HCT116 (cell line): Measurements from ENCODE around the gene DUS3L. TPM values are rescaled to one million over a fixed set of nuclear protein-coding genes. Genes with fewer than 3 reads are reported as not detected.

Experiments used
- ATAC-seq: fragments of 200-7000 bp; cut with Tn5 transposase; 2 replicates; pipeline ENCODE4 v1.9.1; 2020; ENCODE audit warnings: mild to moderate bottlenecking, moderate library complexity
- BruUV-seq: library from RNA; stranded (reverse); fragments of 400-500 nt; replicated peaks from 2 replicates; lab custom pipeline; 2021; lab: Mats Ljungman, UMichigan
- CTCF ChIA-PET: fragments of 300-600 bp; sonication (Branson Sonifier 250); formaldehyde crosslinking; loops from one replicate; lab custom pipeline; 2021; ENCODE audit warnings: antibody characterized with exemption; lab: Charles Lee
- POLR2A ChIA-PET: fragments of 300-600, 350-600 bp; sonication (Branson Sonifier 250); formaldehyde crosslinking; loops from one replicate; lab custom pipeline; 2021; ENCODE audit warnings: antibody characterized with exemption; lab: Charles Lee
- RAD21 ChIA-PET, 2 experiments: fragments of 300-600 bp; sonication (Branson Sonifier 250); formaldehyde crosslinking; loops; one replicate each; lab custom pipeline; 2023; ENCODE audit warnings: low total read pairs in 2 of 2; ENCODE audit not compliant: uncharacterized antibody in 2 of 2, unreplicated experiment in 2 of 2, low non-redundant PET in 1 of 2; lab: Charles Lee
- DNase-seq: peaks from one replicate; pipeline ENCODE4 v3.0.0-alpha.2; 2010; ENCODE audit warnings: low read depth, low spot score
- H2AFZ ChIP-seq: fragments of 200-600 bp; shearing (Covaris generic), sonication (generic); 2 replicates; pipeline ENCODE4 v1.6.1; 2017; ENCODE audit warnings: low read depth, mixed run types, mixed read lengths, antibody characterized with exemption, low read length; ENCODE audit not compliant: poor library complexity, severe bottlenecking
- H3K27ac ChIP-seq: 2 replicates; pipeline ENCODE4 v1.5.1; 2012; ENCODE audit warnings: low read depth, low read length
- H3K27me3 ChIP-seq: fragments of 200-600 bp; sonication (generic); 2 replicates; pipeline ENCODE4 v1.6.1; 2016; ENCODE audit warnings: mixed run types, low read length, mixed read lengths; ENCODE audit not compliant: insufficient read depth
- H3K36me3 ChIP-seq, 2 experiments: fragments of 200-500 bp in 1 of 2; fragments of 200-600 bp in 1 of 2; sonication (Bioruptor generic) in 1 of 2; sonication (generic) in 1 of 2; 2 replicates each; pipeline versions ENCODE4 v1.5.1 to v1.6.1; 2014 to 2016; ENCODE audit warnings: low read length in 2 of 2, inconsistent platforms in 1 of 2, mixed read lengths in 1 of 2, mixed run types in 1 of 2; ENCODE audit not compliant: insufficient read depth in 2 of 2, control insufficient read depth in 1 of 2
- H3K4me1 ChIP-seq, 2 experiments: fragments of 200-600 bp in 1 of 2; sonication (generic) in 1 of 2; 2 replicates each; pipeline versions ENCODE4 v1.5.1 to v1.6.1; 2012 to 2017; ENCODE audit warnings: low read length in 2 of 2, inconsistent platforms in 1 of 2, mild to moderate bottlenecking in 1 of 2, mixed read lengths in 1 of 2, mixed run types in 1 of 2, moderate library complexity in 1 of 2; ENCODE audit not compliant: insufficient read depth in 2 of 2, control insufficient read depth in 1 of 2
- H3K4me2 ChIP-seq: fragments of 200-600 bp; sonication (generic); 2 replicates; pipeline ENCODE4 v1.6.1; 2017; ENCODE audit warnings: mixed run types, low read length, mixed read lengths
- H3K4me3 ChIP-seq, 2 experiments: fragments of 200-600 bp in 1 of 2; sonication (generic) in 1 of 2; replicated peaks in 1 of 2; 2 replicates each; pipeline ENCODE4 v1.5.1; 2011 to 2016; ENCODE audit warnings: low read length in 2 of 2, control low read depth in 1 of 2, low read depth in 1 of 2, mild to moderate bottlenecking in 1 of 2, mixed read lengths in 1 of 2, mixed run types in 1 of 2
- H3K79me2 ChIP-seq: fragments of 200-600 bp; sonication (generic); 2 replicates; pipeline ENCODE4 v1.6.1; 2017; ENCODE audit warnings: mild to moderate bottlenecking, mixed run types, low read length, moderate library complexity, mixed read lengths; ENCODE audit not compliant: insufficient read depth
- H3K9ac ChIP-seq: fragments of 200-600 bp; sonication (generic); 2 replicates; pipeline ENCODE4 v1.6.1; 2016; ENCODE audit warnings: low read length, mixed read lengths
- H3K9me2 ChIP-seq: fragments of 200-600 bp; sonication (generic), shearing (Covaris generic); 2 replicates; pipeline ENCODE4 v1.6.1; 2017; ENCODE audit warnings: mixed run types, mild to moderate bottlenecking, moderate library complexity; ENCODE audit not compliant: insufficient read depth
- H3K9me3 ChIP-seq, 2 experiments: fragments of 200-500 bp in 1 of 2; fragments of 200-600 bp in 1 of 2; sonication (Bioruptor generic) in 1 of 2; sonication (generic) in 1 of 2; 2 replicates each; pipeline ENCODE4 v1.6.1; 2014 to 2017; ENCODE audit warnings: low read length in 2 of 2, mixed read lengths in 2 of 2, inconsistent platforms in 1 of 2, low read depth in 1 of 2, mild to moderate bottlenecking in 1 of 2, mixed run types in 1 of 2, moderate library complexity in 1 of 2; ENCODE audit not compliant: control insufficient read depth in 1 of 2, insufficient read depth in 1 of 2
- H4K20me1 ChIP-seq: fragments of 200-600 bp; sonication (generic), shearing (Covaris generic); 2 replicates; pipeline ENCODE4 v1.6.1; 2017; ENCODE audit warnings: mixed run types, mild to moderate bottlenecking, moderate library complexity; ENCODE audit not compliant: insufficient read depth
- EGR1 ChIP-seq: IDR thresholded peaks from 2 replicates; pipeline ENCODE4 v1.6.1; 2012; ENCODE audit warnings: low read depth
- JUND ChIP-seq: IDR thresholded peaks from 2 replicates; pipeline ENCODE4 v1.6.1; 2012
- POLR2A ChIP-seq: IDR thresholded peaks from 2 replicates; pipeline ENCODE4 v1.7.0; 2011; ENCODE audit warnings: borderline replicate concordance; ENCODE audit not compliant: insufficient read depth, insufficient read length; ENCODE audit errors: extremely low read depth
- POLR2AphosphoS5 ChIP-seq: IDR thresholded peaks from 2 replicates; pipeline ENCODE4 v1.6.1; 2011; ENCODE audit warnings: mild to moderate bottlenecking, low read depth, low read length, moderate library complexity
- SIN3A ChIP-seq: IDR thresholded peaks from 2 replicates; pipeline ENCODE4 v1.6.1; 2012; ENCODE audit warnings: low read depth
- ZFX ChIP-seq: fragments of 450-650 bp; IDR thresholded peaks from 2 replicates; pipeline ENCODE4 v1.6.1; 2017
- intact Hi-C: fragments of 100-400 bp; cut with micrococcal nuclease; formaldehyde crosslinking; loops from 2 replicates; pipeline ENCODE4 v1.10.0; 2022
- total RNA-seq: library from RNA; stranded (reverse); gene quantifications from one replicate; pipeline ENCODE4 v1.2.1, GENCODE V29; 2021; ENCODE audit not compliant: unreplicated experiment
- TF ChIP-seq, protein P1 (sequence below): IDR thresholded peaks from 2 replicates; pipeline ENCODE4 v1.6.1; 2012

Gene DUS3L
- total RNA-seq, 1 experiment from 2014 or later, result 78.1 TPM

DNA sequence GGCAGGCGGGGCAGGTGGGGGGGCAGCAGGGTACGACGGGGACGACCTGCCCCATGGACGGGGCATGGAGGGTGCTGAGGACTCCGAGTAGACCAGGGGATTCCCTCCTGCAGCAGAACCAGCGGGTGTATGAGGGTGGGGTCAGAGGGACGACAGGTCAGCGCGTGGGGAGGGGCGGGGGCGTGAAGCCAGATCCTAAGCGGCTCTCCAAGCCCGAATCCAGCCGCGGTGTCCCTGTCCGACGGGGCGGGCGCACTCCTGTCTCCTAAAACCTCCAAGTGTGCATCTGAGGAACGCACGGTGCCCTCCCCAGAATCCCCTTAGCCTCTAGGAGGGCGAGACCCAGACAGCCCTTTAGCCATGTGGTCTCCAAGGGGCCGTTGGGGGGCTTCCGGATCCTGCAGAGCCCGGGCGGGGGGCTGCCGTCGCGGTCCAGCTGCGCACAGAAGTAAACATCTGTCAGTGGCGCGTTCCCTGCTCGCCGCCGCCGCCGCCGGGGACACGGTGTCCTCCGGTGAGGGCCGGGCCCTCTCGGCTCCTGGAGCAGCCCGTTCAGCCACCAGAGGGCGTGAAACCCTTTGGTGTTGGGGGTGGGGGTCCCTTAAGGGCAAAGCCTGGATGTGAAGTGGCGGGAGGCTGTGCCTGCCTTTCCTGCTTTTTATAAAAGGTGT lies 14.6 kb upstream of the DUS3L start (continued):
- no peak for TF ChIP-seq POLR2A
- no peak for TF ChIP-seq POLR2AphosphoS5
- no peak for TF ChIP-seq EGR1

DNA sequence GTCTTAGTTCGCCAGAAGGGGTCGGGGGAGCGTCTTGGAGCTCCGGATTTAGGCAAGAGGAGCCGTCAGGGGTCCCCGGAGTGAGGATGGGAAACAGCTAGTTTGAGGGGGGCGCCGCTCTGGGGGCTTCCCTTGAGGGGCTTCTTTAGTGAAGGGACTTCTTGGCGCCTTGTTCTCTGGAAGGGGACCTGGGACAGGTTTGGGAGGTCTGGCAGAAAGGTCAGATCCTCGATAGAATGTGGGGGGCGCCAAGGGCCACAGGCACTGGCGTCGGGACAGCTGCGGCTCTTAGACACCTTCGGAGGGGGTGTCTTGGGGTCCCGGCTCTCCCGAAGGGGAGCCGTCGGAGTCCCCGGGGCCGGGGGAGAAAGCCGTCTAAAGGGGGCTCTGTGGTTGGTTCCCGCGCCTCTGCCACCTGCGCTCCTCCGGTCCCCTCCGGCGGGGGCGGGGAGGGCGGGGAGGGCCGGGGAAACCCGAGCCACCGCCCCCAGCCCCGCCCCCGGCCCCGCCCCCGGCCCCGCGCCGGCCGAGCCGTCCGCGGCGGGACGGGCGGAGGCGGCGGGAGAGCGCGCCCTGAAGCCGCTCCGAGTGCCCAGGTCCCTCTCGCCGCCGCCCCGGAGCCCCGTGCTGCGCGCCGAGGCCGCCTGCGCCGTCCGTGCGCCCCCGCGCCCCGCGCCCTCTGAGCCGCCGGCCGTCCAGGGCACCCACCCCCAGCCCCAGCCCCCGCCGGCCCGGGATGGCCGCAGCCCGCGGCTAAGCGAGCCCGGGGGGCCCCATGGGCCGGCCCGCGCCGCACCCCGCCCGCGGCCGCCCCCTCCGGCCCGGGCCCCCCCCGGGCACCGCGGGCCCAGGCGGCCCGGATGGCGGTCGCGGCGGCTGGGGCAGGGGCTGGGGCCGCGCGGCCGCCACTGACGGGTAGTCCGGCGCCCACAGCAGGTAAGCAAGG lies 13.8 kb upstream of the DUS3L start, which contains the start of gene NRTN:
Gene NRTN (plus strand): TSS at position 552 of the 946 bp plus-strand sequence. CDS start 19,099 bp downstream, outside the sequence.
- Histone ChIP-seq H3K36me3 (no peaks in the 10 kb centered on the region), H3K4me3 (peak within 1 kb of the TSS; percentile 65 to 70), H3K27me3 (no peaks in the 10 kb centered on the region), H2AFZ (peak within 1 kb of the TSS; percentile 88), H3K9me3 (no peaks in the 10 kb centered on the region), H3K79me2 (no peaks in the 10 kb centered on the region), H3K27ac (peak within 1 kb of the TSS; percentile 24; the same call in 1 of the 2 replicates), H3K4me2 (peak within 1 kb of the TSS; percentile 94), H3K9ac (peak within 1 kb of the TSS; percentile 65), H4K20me1 (no peaks in the 10 kb centered on the region), H3K9me2 (no peaks in the 10 kb centered on the region), H3K4me1 (peaks cover 5 to 24% of the 10 kb centered on the region in 2 experiments)
- TF ChIP-seq SIN3A, result no peak
- TF ChIP-seq ZFX, result no peak
- no peak for TF ChIP-seq JUND
- peak; percentile 28; the same call in 1 of the 2 replicates for TF ChIP-seq POLR2AphosphoS5
- TF ChIP-seq, protein P1, sequence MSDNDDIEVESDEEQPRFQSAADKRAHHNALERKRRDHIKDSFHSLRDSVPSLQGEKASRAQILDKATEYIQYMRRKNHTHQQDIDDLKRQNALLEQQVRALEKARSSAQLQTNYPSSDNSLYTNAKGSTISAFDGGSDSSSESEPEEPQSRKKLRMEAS, result no peak
- 0 out of 2 replicates have a peak, but pooled peaks have one; percentile 44 for TF ChIP-seq EGR1
- RAD21 ChIA-PET, result interaction anchor here (0.5 to 1.8 kb wide), 10 partner anchors 10 to 241 kb away, joined by 3 to 10 read pairs (median 4); partner anchors contain the start of genes LONP1 (in 1 of the 2) and NDUFA11 (in 1 of the 2)
- ATAC-seq (peak; percentile 57), DNase-seq (no peak)
- BruUV-seq, result no TSS peak
- intact Hi-C loops, result loop anchor here (1.0 to 2.0 kb wide), 3 partner anchors 22 to 218 kb away; no protein-coding TSS in a partner anchor
- POLR2A ChIA-PET, result interaction anchor here (0.9 to 1.7 kb wide), 8 partner anchors 10 to 175 kb away, joined by 3 to 22 read pairs (median 6); partner anchors contain the start of genes DUS3L and RPL36
- CTCF ChIA-PET, result interaction anchor here (0.6 to 2.2 kb wide), 44 partner anchors 9 to 934 kb away, joined by 3 to 49 read pairs (median 4); partner anchors contain the start of genes CATSPERD, DUS3L, FUT5 and NDUFA11
